ENCODE results near the gene SAMD1.

SAMD1 gene

DNA sequence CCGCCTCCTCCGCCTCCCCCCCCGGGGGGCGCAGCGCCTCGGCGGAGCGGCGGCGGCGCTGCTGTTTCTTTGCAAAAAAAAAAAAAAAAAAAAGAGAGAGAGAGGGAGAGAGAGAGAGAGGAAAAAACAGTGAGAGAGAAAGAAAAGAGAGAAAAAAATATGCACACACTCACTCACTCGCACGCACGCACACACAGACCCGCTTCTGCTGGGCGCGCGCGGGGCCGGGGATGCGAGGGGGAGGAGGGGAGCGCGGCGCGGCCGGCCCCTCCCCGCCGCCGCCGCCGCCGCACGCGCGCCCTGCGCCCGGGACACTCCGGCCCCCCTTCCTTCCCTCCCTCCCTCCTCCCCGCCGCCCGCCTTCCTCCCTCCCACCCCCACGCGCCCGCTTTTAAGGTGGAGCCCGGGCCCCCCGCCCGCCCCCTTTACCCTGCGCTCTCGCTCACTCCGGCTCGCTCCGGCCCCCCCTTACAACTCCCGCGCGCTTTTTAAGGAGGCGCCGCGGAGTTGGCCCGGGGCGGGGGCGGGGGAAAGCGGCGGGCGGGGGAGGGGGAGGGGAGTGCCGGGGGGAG, at the start of gene SAMD1:
Gene SAMD1, minus strand, starts transcription at position 243 of the 572 bp plus-strand sequence.
- Histone ChIP-seq H3K36me3 (ENCODE audit: control insufficient read depth, insufficient read depth, low read length, severe bottlenecking) (peaks cover 19% of the 10 kb centered on the region), H3K27me3 (replicated peaks; ENCODE audit: control insufficient read depth, insufficient read depth, low read length) (no peaks in the 10 kb centered on the region), H3K9me3 (ENCODE audit: control insufficient read depth, low read length) (peaks cover 9% of the 10 kb centered on the region), H3K9ac (ENCODE audit: low read length) (peak within 1 kb of the TSS; percentile 92), H3K4me3 (ENCODE audit: low read length) (peak within 1 kb of the TSS; percentile 87), H3K4me1 (ENCODE audit: control insufficient read depth, insufficient read depth, low read length) (peaks cover 11% of the 10 kb centered on the region)
- peak; percentile 97 for DNase-seq (ENCODE audit: low read depth)

DNA sequence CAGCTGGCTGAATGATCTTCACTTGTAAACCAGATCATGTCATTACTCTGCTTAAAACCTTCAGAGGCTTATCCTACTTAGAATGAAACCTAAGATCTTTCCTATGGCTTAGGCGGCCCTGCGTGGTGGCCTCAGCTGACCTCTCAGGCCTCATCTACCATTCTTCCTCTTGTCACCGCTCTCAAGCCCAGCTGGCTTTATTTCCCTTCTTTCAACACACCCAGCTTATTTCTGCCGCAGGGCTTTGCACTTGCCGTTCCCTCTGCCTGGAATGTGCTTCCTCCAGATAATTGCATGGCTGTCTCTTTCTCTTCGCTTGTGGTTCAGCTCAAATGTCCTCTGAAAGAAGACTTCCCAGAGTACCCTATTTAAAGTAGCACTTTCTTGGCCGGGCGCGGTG, 49.4 kb upstream of the SAMD1 start:
- peaks cover 10% of the 10 kb centered on the region for H3K4me1 ChIP-seq (ENCODE audit: control insufficient read depth, insufficient read depth, low read length)
- no peaks in the 10 kb centered on the region for H3K27me3 ChIP-seq (replicated peaks; ENCODE audit: control insufficient read depth, insufficient read depth, low read length)
- H3K9ac ChIP-seq (ENCODE audit: low read length), result no peak overlapping the region
- peak; percentile 66 for DNase-seq (ENCODE audit: low read depth)
- H3K9me3 ChIP-seq (ENCODE audit: control insufficient read depth, low read length), result no peaks in the 10 kb centered on the region
- H3K36me3 ChIP-seq (ENCODE audit: control insufficient read depth, insufficient read depth, low read length, severe bottlenecking), result no peaks in the 10 kb centered on the region
- H3K4me3 ChIP-seq (ENCODE audit: low read length), result no peak overlapping the region

DNA sequence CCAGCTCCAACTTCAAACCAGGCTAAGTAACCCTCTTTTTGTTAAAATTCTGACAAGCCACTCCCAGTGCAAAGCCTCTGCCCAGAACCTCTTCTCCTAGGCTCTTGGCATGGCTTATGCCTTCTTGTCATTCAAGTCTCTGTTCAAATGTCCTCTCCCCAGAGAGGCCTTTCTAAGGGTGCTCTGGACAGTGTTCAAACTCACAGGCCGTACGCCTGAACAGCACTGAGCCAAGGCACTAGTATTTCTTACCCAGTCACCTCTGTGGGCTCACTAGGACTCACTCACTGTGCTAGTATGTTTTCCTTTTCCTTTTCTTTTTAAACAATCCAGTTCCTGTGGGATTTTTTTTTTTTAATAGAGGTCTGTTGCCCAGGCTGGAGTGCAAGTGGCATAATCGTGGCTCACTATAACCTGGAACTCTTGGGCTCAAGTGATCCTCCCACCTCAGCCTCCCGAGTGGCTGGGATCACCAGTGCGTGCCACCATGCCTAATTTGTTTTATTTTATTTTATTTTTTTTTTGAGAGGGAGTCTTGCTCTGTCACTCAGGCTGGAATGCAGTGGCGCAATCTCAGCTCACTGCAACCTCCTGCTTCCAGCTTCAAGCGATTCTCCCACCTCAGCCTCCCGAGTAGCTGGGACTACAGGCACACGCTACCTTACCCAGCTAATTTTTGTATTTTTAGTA, 48.2 kb upstream of the SAMD1 start:
- Histone ChIP-seq H3K9me3 (ENCODE audit: control insufficient read depth, low read length) (no peaks in the 10 kb centered on the region), H3K36me3 (ENCODE audit: control insufficient read depth, insufficient read depth, low read length, severe bottlenecking) (no peaks in the 10 kb centered on the region), H3K27me3 (replicated peaks; ENCODE audit: control insufficient read depth, insufficient read depth, low read length) (no peaks in the 10 kb centered on the region), H3K4me3 (ENCODE audit: low read length) (no peak overlapping the region), H3K4me1 (ENCODE audit: control insufficient read depth, insufficient read depth, low read length) (peaks cover 10% of the 10 kb centered on the region), H3K9ac (ENCODE audit: low read length) (peak overlapping the region; percentile 88)
- peak; percentile 56 for DNase-seq (ENCODE audit: low read depth)

DNA sequence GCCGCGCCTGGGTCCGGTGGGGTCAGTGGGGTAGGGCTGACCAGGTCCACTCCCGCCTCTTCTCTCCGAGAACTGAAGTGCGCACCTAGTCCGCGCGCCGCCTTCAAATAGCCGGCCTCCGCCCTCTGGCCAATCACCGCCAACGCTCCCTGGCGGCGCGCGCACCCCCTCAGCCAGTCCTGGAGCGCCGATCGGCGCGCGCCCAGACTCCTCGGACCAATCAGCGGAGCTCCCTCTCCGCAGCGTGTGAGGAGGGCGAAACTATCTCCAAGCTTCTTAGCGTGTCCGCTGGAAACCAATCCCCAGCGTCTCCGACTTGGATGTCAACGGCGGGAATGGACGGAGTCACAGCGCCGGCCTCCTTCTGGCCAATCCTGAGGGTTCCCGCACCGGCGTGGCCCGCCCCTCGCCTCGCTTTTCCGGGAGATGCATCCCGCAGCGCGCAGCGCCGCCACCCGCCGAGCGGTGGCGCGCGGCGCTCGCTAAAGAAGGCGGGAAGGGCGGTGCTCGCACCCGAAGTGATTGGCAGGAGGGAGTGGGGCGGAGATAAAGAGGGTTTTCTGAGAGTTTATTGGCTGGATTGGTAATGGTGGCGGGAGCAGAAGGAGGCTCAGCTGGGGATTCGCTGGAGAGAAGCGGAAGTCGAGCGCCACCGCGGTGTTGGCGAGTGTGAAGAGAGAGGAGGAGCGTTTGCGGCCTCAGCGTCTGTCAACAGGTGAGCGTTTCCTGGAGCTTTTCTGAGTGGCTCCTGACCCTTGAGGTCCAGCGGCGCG, 46.1 kb upstream of the SAMD1 start, which contains the start of gene ASF1B:
Gene ASF1B, minus strand, starts transcription at position 81 of the 773 bp plus-strand sequence. CDS start 133 bp downstream, outside the sequence.
- no peaks in the 10 kb centered on the region for H3K36me3 ChIP-seq (ENCODE audit: control insufficient read depth, insufficient read depth, low read length, severe bottlenecking)
- peak within 1 kb of the TSS; percentile 91 for H3K4me3 ChIP-seq (ENCODE audit: low read length)
- H3K9ac ChIP-seq (ENCODE audit: low read length), result peak within 1 kb of the TSS; percentile 88

DNA sequence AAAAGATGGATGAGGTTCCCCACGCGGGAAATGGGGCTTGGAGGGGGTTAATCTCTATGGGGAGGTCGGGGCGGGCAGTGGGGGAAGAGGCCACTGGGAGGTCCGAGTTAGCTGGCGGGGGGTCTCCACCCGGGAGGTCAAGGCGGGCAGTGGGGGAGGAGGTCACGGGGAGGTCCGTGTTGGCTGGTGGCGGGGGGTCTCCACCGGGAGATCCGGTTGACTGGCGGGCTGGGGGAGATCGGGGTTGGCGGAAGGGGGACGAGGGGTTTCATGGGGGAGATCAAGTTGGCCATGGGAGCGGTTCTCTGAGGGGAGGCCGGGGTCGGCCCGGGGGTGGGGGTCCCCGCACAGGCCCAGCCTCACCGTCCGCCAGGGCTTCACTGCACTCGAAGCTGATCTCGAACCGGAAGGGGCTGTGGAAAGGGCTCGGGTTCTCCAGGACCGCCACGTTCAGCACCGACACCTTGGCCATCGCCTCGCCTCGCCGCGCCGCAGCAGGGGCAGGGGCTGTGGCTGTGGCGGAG, 45.5 kb upstream of the SAMD1 start:
- Histone ChIP-seq H3K4me3 (ENCODE audit: low read length) (peak overlapping the region; percentile 84), H3K4me1 (ENCODE audit: control insufficient read depth, insufficient read depth, low read length) (peaks cover 10% of the 10 kb centered on the region), H3K27me3 (replicated peaks; ENCODE audit: control insufficient read depth, insufficient read depth, low read length) (no peaks in the 10 kb centered on the region), H3K9me3 (ENCODE audit: control insufficient read depth, low read length) (no peaks in the 10 kb centered on the region), H3K36me3 (ENCODE audit: control insufficient read depth, insufficient read depth, low read length, severe bottlenecking) (no peaks in the 10 kb centered on the region), H3K9ac (ENCODE audit: low read length) (peak overlapping the region; percentile 48)
- no peak for DNase-seq (ENCODE audit: low read depth)

More for the DNA sequence above, 46.1 kb upstream of the SAMD1 start, which contains the start of gene ASF1B:
- Histone ChIP-seq H3K27me3 (replicated peaks; ENCODE audit: control insufficient read depth, insufficient read depth, low read length) (no peaks in the 10 kb centered on the region), H3K9me3 (ENCODE audit: control insufficient read depth, low read length) (no peaks in the 10 kb centered on the region), H3K4me1 (ENCODE audit: control insufficient read depth, insufficient read depth, low read length) (peaks cover 10% of the 10 kb centered on the region)
- DNase-seq (ENCODE audit: low read depth), result peak; percentile 100

DNA sequence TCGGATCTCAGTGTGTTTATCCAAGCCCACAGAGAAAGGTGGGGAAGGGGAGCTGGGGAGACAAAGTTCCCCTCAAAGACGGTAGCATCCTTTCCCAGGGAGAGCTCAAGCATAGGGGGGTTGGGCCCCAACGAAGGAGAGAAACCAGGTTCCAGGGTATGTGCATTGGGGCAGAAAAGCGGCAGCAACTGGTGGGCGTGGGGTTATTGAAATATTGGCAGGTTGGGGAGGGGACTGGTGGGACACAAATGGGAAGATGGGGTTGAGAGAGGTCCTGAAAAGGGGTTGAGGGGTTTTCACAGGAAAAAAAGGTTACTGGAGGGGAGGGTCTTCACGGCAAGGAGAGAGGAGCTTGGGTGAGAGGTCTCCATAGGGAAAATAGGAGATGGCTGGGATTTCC, 44.8 kb upstream of the SAMD1 start:
- Histone ChIP-seq H3K9ac (ENCODE audit: low read length) (no peak overlapping the region), H3K36me3 (ENCODE audit: control insufficient read depth, insufficient read depth, low read length, severe bottlenecking) (no peaks in the 10 kb centered on the region), H3K9me3 (ENCODE audit: control insufficient read depth, low read length) (no peaks in the 10 kb centered on the region), H3K27me3 (replicated peaks; ENCODE audit: control insufficient read depth, insufficient read depth, low read length) (no peaks in the 10 kb centered on the region), H3K4me1 (ENCODE audit: control insufficient read depth, insufficient read depth, low read length) (peaks cover 10% of the 10 kb centered on the region), H3K4me3 (ENCODE audit: low read length) (no peak overlapping the region)
- DNase-seq (ENCODE audit: low read depth), result no peak

DNA sequence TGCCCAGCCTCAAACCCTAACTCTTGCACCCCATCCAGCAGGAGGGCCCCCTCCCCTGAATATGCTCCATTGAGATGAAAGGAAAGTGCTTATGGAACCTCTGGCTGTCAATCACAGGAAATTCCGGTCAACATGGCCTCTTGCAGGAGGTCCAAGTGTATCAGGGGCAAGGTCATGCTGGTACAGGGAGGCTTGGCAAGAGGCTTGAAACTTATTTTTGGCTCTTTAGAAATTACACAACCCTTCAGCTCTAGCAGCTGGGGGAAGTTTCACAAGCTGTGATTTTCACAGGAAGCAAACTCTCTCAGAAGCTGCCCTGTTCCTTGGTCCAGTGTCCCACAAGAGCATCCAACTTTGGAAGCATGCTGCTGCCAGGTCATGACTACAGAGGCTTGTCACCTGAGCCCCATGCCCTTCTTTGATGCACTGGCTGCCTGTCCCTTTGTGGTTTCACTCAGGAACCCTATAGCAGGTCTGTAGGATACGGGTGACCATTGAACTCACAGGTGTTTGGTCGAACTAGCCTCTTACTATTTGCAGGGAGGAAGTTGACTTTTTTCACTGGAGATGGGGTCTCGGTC, 37.5 kb upstream of the SAMD1 start:
- H3K4me3 ChIP-seq (ENCODE audit: low read length), result peak overlapping the region; percentile 23
- DNase-seq (ENCODE audit: low read depth), result peak; percentile 23
- no peaks in the 10 kb centered on the region for H3K9me3 ChIP-seq (ENCODE audit: control insufficient read depth, low read length)
- H3K4me1 ChIP-seq (ENCODE audit: control insufficient read depth, insufficient read depth, low read length), result peaks cover 25% of the 10 kb centered on the region
- no peaks in the 10 kb centered on the region for H3K36me3 ChIP-seq (ENCODE audit: control insufficient read depth, insufficient read depth, low read length, severe bottlenecking)
- H3K27me3 ChIP-seq (replicated peaks; ENCODE audit: control insufficient read depth, insufficient read depth, low read length), result no peaks in the 10 kb centered on the region
- H3K9ac ChIP-seq (ENCODE audit: low read length), result peak overlapping the region; percentile 52

DNA sequence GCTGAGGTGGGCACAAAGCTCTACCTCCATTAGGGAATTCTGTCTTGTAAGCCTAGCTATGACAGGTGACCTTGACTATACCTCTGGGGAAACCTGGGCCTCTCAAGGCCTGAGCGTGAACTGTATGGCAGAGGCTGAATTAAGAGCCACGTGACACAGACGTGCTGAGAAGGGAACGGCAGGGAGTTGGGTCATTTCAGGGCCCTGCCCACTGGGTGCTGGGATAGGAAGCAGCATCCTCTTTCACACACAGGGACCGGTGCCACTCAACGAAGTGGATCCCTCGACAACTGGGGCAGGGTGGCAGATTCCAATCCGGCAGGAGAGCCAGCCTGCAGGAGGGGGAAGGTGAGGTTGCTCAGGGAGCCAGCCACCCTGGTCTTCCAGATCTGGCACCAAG, 36.6 kb upstream of the SAMD1 start:
- no peak for DNase-seq (ENCODE audit: low read depth)
- Histone ChIP-seq H3K27me3 (replicated peaks; ENCODE audit: control insufficient read depth, insufficient read depth, low read length) (no peaks in the 10 kb centered on the region), H3K4me3 (ENCODE audit: low read length) (no peak overlapping the region), H3K9ac (ENCODE audit: low read length) (peak overlapping the region; percentile 52), H3K9me3 (ENCODE audit: control insufficient read depth, low read length) (no peaks in the 10 kb centered on the region), H3K36me3 (ENCODE audit: control insufficient read depth, insufficient read depth, low read length, severe bottlenecking) (no peaks in the 10 kb centered on the region), H3K4me1 (ENCODE audit: control insufficient read depth, insufficient read depth, low read length) (peaks cover 25% of the 10 kb centered on the region)

DNA sequence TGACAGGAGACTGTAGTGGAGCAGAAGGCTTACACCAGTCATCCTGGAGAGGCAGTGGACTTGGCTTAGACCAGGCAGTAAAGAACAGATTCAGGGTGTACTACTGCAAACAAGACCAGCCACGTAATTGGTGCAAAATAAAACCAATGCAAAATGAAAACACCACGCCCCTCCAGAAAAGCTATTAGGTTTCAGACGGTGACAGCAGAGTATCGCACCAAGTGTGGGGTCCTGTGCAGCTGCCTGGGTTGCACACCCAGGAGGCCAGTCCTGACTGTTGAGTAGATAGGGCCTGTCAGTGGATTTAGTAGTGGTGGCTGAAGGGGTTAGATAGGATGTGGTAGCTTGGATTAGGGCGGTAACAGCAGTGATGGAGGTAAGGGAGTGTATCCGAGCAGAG, 32.4 kb upstream of the SAMD1 start:
- Histone ChIP-seq H3K36me3 (ENCODE audit: control insufficient read depth, insufficient read depth, low read length, severe bottlenecking) (no peaks in the 10 kb centered on the region), H3K4me1 (ENCODE audit: control insufficient read depth, insufficient read depth, low read length) (peaks cover 28% of the 10 kb centered on the region), H3K9ac (ENCODE audit: low read length) (no peak overlapping the region), H3K9me3 (ENCODE audit: control insufficient read depth, low read length) (no peaks in the 10 kb centered on the region), H3K4me3 (ENCODE audit: low read length) (no peak overlapping the region), H3K27me3 (replicated peaks; ENCODE audit: control insufficient read depth, insufficient read depth, low read length) (no peaks in the 10 kb centered on the region)
- no peak for DNase-seq (ENCODE audit: low read depth)

DNA sequence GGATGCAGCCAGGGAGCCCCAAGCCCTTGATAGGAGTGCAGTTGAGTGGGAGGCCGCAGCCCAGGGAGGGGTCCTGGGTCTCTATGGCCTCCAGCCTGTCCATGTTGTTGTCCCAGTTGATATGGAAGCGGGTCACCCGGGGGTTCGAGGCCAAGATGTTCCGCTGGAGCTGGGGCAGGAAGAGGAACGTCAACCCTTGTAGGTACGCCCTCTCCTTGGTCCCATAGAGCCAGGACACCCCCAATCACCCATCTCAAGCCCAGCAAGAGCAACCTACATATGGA, 29.9 kb upstream of the SAMD1 start:
- Histone ChIP-seq H3K4me3 (ENCODE audit: low read length) (no peak overlapping the region), H3K36me3 (ENCODE audit: control insufficient read depth, insufficient read depth, low read length, severe bottlenecking) (no peaks in the 10 kb centered on the region), H3K27me3 (replicated peaks; ENCODE audit: control insufficient read depth, insufficient read depth, low read length) (no peaks in the 10 kb centered on the region), H3K4me1 (ENCODE audit: control insufficient read depth, insufficient read depth, low read length) (peaks cover 28% of the 10 kb centered on the region), H3K9ac (ENCODE audit: low read length) (no peak overlapping the region), H3K9me3 (ENCODE audit: control insufficient read depth, low read length) (no peaks in the 10 kb centered on the region)
- no peak for DNase-seq (ENCODE audit: low read depth)
